T-cell (primary cell): ENCODE measurements around the gene HECW1. TPM values are rescaled to one million over a fixed set of nuclear protein-coding genes. Genes with fewer than 3 reads are reported as not detected.

Source experiments
- ATAC-seq, 4 experiments: fragments of 200-7000 bp in 3 of 4; fragments of 150-1000 bp in 1 of 4; cut with Tn5 transposase; replicated peaks in 1 of 4; 1 replicate in 3 of 4; 2 replicates in 1 of 4; pipeline ENCODE4 v1.10.0; 2021; ENCODE audit warnings: moderate library complexity in 3 of 4, mild to moderate bottlenecking in 2 of 4, moderate number of reproducible peaks in 1 of 4
- CTCF ChIA-PET, 2 donors: fragments of 300-600 bp; sonication (Branson Sonifier 250); formaldehyde crosslinking; loops; one replicate each; lab custom pipeline; 2022; ENCODE audit warnings: antibody characterized with exemption in 2 of 2; lab: Charles Lee
- POLR2A ChIA-PET, 2 donors: fragments of 300-600 bp; sonication (Branson Sonifier 250); formaldehyde crosslinking; loops; one replicate each; lab custom pipeline; 2022; ENCODE audit warnings: antibody characterized with exemption in 2 of 2; lab: Charles Lee
- DNase-seq, 35 experiments: peaks; one replicate each; pipeline versions ENCODE4 v3.0.0 to v3.0.0-alpha.2; 2013 to 2023
- H3K27ac ChIP-seq: one replicate; pipeline ENCODE4 v1.5.1; 2013; ENCODE audit warnings: low read length
- H3K27me3 ChIP-seq, 2 experiments: replicated peaks in 1 of 2; 1 replicate in 1 of 2; 2 replicates in 1 of 2; pipeline versions ENCODE4 v1.6.1 to v1.7.0; 2013; ENCODE audit warnings: low read length in 1 of 2, mixed read lengths in 1 of 2; ENCODE audit not compliant: control insufficient read depth in 2 of 2, insufficient read depth in 2 of 2; ENCODE audit errors: extremely low read depth in 1 of 2
- H3K36me3 ChIP-seq, 2 donors: 1 replicate in 1 of 2; 2 replicates in 1 of 2; pipeline versions ENCODE4 v1.6.1 to v1.7.0; 2013; ENCODE audit warnings: low read length in 1 of 2; ENCODE audit not compliant: control insufficient read depth in 2 of 2, insufficient read depth in 1 of 2; ENCODE audit errors: extremely low read depth in 1 of 2
- H3K4me1 ChIP-seq, 2 experiments: 1 replicate in 1 of 2; 2 replicates in 1 of 2; pipeline versions ENCODE4 v1.6.1 to v1.7.0; 2013; ENCODE audit warnings: low read length in 2 of 2, mixed read lengths in 1 of 2; ENCODE audit not compliant: insufficient read depth in 2 of 2, control insufficient read depth in 1 of 2; ENCODE audit errors: extremely low read depth in 1 of 2
- H3K4me3 ChIP-seq, 2 donors: 1 replicate in 1 of 2; 2 replicates in 1 of 2; pipeline versions ENCODE4 v1.5.1 to v1.7.0; 2013; ENCODE audit warnings: mild to moderate bottlenecking in 2 of 2, low read length in 1 of 2, moderate library complexity in 1 of 2; ENCODE audit not compliant: control insufficient read depth in 1 of 2; ENCODE audit errors: extremely low read depth in 1 of 2
- H3K9me3 ChIP-seq: 2 replicates; pipeline ENCODE4 v1.7.0; 2013
- H3K27ac Mint-ChIP-seq, 2 donors: one replicate each; pipeline ENCODE4 v1.8.0; 2020 to 2021; ENCODE audit warnings: mild to moderate bottlenecking in 2 of 2, mixed read lengths in 2 of 2
- H3K27me3 Mint-ChIP-seq, 2 donors: one replicate each; pipeline ENCODE4 v1.8.0; 2021 to 2022; ENCODE audit warnings: mixed read lengths in 2 of 2
- H3K36me3 Mint-ChIP-seq: one replicate; pipeline ENCODE4 v1.8.0; 2021; ENCODE audit warnings: mixed read lengths
- H3K4me1 Mint-ChIP-seq, 3 donors: one replicate each; pipeline ENCODE4 v1.8.0; 2020 to 2022; ENCODE audit warnings: mixed read lengths in 3 of 3, mild to moderate bottlenecking in 1 of 3
- H3K4me3 Mint-ChIP-seq, 3 donors: one replicate each; pipeline ENCODE4 v1.8.0; 2020 to 2022; ENCODE audit warnings: mild to moderate bottlenecking in 3 of 3, mixed read lengths in 3 of 3, moderate library complexity in 3 of 3
- H3K9me3 Mint-ChIP-seq, 3 donors: one replicate each; pipeline ENCODE4 v1.8.0; 2020 to 2022; ENCODE audit warnings: mixed read lengths in 3 of 3
- WGBS: methylation state at CpG from one replicate; pipeline ENCODE4 v1.1.5; 2013; ENCODE audit warnings: missing lambda C conversion rate; ENCODE audit not compliant: insufficient coverage; 5-methylcytosine and 5-hydroxymethylcytosine counted together
- total RNA-seq, 35 experiments: library from RNA in 6 of 35; stranded (reverse) in 6 of 35; fragments of 120-200 nt in 1 of 35; gene quantifications; one replicate each; pipeline versions ENCODE4 v1.2.1 to v1.2.4 and lab custom pipeline; 2013 to 2026

HECW1 gene
- total RNA-seq, 5 donors from 2014 or later (not counting 1 experiment from before 2014, with no cell fraction given) = not detected

DNA sequence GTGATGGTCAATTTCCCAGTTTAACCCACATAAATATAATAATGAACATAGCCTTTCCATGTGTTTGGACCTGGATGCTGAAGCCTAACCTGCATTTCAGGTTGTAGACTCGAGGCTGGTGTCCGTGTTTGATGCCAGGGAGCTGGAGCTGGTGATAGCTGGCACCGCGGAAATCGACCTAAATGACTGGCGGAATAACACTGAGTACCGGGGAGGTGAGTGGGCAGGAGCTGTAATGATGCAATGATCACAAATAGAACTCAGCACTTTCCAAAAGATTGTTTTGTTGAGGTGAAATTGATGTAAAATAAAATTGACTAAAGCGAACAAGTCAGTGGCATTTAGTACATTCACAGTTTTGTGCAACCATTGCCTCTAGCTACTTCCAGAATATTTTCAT, 439.7 kb downstream of the HECW1 start:
- Histone ChIP-seq H3K27ac (no peak overlapping the region), H3K4me3 (no peak overlapping the region), H3K36me3 (no peaks in the 10 kb centered on the region), H3K27me3 (peaks cover 0 to 15% of the 10 kb centered on the region in 2 experiments), H3K9me3 (no peaks in the 10 kb centered on the region), H3K4me1 (peaks cover 14 to 26% of the 10 kb centered on the region in 2 experiments)
- Mint-ChIP-seq H3K36me3 (peaks cover under 1% of the 10 kb centered on the region), H3K27ac (no peak overlapping the region), H3K4me1 (peaks cover 36 to 43% (median 36%) of the 10 kb centered on the region in 3 donors), H3K27me3 (peaks cover 2 to 4% of the 10 kb centered on the region in 2 donors), H3K4me3 (no peak overlapping the region), H3K9me3 (peaks cover 0 to under 1% (median 0%) of the 10 kb centered on the region in 3 donors)
- WGBS = 83% methylated on average over 5 of the region's 8 CpGs
- ATAC-seq (no peak), DNase-seq (no peak)
- CTCF ChIA-PET = interaction anchor here in 1 of 2 donors (0.6 kb wide), 1 partner anchor 1594 kb away, joined by 3 read pairs; no protein-coding TSS in a partner anchor
- POLR2A ChIA-PET = interaction anchor here in 1 of 2 donors (1.7 kb wide), 1 partner anchor 30 kb away, joined by 5 read pairs; no protein-coding TSS in a partner anchor

DNA sequence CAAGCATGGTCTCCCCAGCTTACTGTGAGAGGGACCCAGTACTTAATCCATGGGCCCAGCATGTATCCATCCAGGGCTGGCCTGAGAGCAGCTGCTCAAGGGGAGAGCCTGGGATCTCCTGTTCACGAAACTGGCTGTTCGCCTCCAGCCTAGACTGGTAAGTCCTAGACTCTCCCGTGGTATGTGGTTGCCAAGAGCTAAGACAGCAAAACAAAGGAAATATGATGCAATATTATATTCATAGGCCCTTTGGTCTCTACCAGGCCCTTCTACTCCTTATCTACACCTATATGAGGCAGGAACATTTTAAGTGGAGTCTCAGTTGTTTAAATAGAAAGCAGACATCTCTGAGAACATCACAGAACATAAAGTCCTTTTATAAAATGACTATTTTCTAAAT, 441.6 kb downstream of the HECW1 start:
- no peak overlapping the region for H3K27ac ChIP-seq
- H3K4me3 ChIP-seq = no peak overlapping the region
- no peaks in the 10 kb centered on the region for H3K9me3 ChIP-seq
- DNase-seq (peak in 4 of 35 experiments; percentile 9 to 34 (median 12)), ATAC-seq (peak; percentile 34 to 91 (median 57))
- H3K27me3 ChIP-seq = peaks cover 0 to 16% of the 10 kb centered on the region in 2 experiments
- Mint-ChIP-seq H3K27me3 (peaks cover 2 to 4% of the 10 kb centered on the region in 2 donors), H3K36me3 (no peaks in the 10 kb centered on the region), H3K4me3 (peak overlapping the region in 2 of 3 donors; percentile 31 to 60), H3K27ac (peak overlapping the region; percentile 69 to 70), H3K9me3 (no peaks in the 10 kb centered on the region), H3K4me1 (peaks cover 36 to 45% (median 36%) of the 10 kb centered on the region in 3 donors)
- H3K4me1 ChIP-seq = peaks cover 14 to 27% of the 10 kb centered on the region in 2 experiments
- ChIA-PET CTCF (interaction anchor here (0.7 to 2.4 kb wide), 2 partner anchors 28 kb away, joined by 3 to 6 read pairs; partner anchors contain the start of gene STK17A (in 2 of the 2)), POLR2A (no interaction called here)
- H3K36me3 ChIP-seq = no peaks in the 10 kb centered on the region
- WGBS = no CpG with 5 or more reads among the region's 3 CpGs

DNA sequence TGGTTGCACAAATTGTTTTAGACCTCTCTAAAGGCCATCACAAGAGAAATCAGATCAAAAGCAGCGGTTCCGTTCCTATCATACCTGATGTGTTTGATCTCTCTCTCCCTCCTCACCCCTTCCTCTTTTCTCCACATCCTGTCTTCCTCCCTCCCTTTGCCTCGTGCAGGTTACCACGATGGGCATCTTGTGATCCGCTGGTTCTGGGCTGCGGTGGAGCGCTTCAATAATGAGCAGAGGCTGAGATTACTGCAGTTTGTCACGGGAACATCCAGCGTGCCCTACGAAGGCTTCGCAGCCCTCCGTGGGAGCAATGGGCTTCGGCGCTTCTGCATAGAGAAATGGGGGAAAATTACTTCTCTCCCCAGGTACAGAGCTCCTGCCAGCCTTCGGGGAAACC, 442.0 kb downstream of the HECW1 start:
- Histone ChIP-seq H3K4me1 (peaks cover 14 to 27% of the 10 kb centered on the region in 2 experiments), H3K27ac (no peak overlapping the region), H3K36me3 (no peaks in the 10 kb centered on the region), H3K9me3 (no peaks in the 10 kb centered on the region), H3K4me3 (peak overlapping the region in 1 of 2 donors; percentile 4), H3K27me3 (peaks cover 0 to 16% of the 10 kb centered on the region in 2 experiments)
- H3K36me3 Mint-ChIP-seq = no peaks in the 10 kb centered on the region
- no peaks in the 10 kb centered on the region for H3K9me3 Mint-ChIP-seq
- peaks cover 36 to 45% (median 36%) of the 10 kb centered on the region in 3 donors for H3K4me1 Mint-ChIP-seq
- H3K27me3 Mint-ChIP-seq = peaks cover 2 to 4% of the 10 kb centered on the region in 2 donors
- POLR2A ChIA-PET = no interaction called here
- DNase-seq = peak in 15 of 35 experiments; percentile 3 to 41 (median 9)
- 23% methylated on average over 8 of the region's 15 CpGs for WGBS
- peak; percentile 39 to 79 (median 73) for ATAC-seq
- peak overlapping the region; percentile 69 to 70 for H3K27ac Mint-ChIP-seq
- H3K4me3 Mint-ChIP-seq = peak overlapping the region in 2 of 3 donors; percentile 31 to 60
- CTCF ChIA-PET = interaction anchor here in 1 of 2 donors (2.4 kb wide), 1 partner anchor 28 kb away, joined by 6 read pairs; the partner anchor contains the start of gene STK17A

DNA sequence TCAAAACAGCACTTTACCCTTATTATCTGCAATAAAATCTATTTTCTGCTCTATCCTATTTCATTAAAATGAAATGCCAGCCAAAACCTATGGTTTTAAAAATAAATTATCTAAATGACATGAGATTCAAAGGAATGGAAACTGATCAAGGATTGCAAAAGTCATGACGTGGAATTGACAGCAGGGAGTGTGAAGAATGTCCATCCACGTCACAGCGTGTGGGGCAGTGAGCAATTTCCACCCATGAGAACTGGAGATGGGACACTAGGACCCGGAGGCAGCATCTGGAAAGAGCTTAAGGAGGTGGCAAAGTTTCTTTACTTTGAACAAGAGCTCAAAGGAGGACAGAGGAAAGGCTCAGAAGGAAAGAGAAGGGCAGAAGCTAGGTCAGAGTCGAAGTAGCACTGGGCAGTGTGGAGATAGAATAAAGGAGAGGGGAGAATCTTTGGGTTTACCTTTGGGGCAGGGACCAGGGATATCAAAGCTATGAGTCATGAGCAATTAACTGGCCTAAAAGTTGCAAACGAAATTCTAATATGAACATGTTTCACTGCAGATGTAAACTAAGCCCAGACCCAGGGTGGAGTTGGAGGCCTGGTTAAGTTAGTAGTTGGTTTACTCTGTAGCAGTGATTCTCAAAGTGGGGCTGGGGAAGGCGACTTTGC, 445.5 kb downstream of the HECW1 start:
- DNase-seq (no peak), ATAC-seq (no peak)
- ChIA-PET CTCF (no interaction called here), POLR2A (no interaction called here)
- Histone ChIP-seq H3K4me3 (no peak overlapping the region), H3K9me3 (no peaks in the 10 kb centered on the region), H3K4me1 (peaks cover 14 to 23% of the 10 kb centered on the region in 2 experiments), H3K27ac (no peak overlapping the region), H3K27me3 (peaks cover 4 to 10% of the 10 kb centered on the region in 2 experiments), H3K36me3 (no peaks in the 10 kb centered on the region)
- H3K27me3 Mint-ChIP-seq = peaks cover 9 to 20% of the 10 kb centered on the region in 2 donors
- no peaks in the 10 kb centered on the region for H3K36me3 Mint-ChIP-seq
- H3K9me3 Mint-ChIP-seq = no peaks in the 10 kb centered on the region
- peaks cover 29 to 37% (median 31%) of the 10 kb centered on the region in 3 donors for H3K4me1 Mint-ChIP-seq
- H3K27ac Mint-ChIP-seq = no peak overlapping the region
- no peak overlapping the region for H3K4me3 Mint-ChIP-seq
- 93% methylated on average over 6 of the region's 7 CpGs for WGBS

DNA sequence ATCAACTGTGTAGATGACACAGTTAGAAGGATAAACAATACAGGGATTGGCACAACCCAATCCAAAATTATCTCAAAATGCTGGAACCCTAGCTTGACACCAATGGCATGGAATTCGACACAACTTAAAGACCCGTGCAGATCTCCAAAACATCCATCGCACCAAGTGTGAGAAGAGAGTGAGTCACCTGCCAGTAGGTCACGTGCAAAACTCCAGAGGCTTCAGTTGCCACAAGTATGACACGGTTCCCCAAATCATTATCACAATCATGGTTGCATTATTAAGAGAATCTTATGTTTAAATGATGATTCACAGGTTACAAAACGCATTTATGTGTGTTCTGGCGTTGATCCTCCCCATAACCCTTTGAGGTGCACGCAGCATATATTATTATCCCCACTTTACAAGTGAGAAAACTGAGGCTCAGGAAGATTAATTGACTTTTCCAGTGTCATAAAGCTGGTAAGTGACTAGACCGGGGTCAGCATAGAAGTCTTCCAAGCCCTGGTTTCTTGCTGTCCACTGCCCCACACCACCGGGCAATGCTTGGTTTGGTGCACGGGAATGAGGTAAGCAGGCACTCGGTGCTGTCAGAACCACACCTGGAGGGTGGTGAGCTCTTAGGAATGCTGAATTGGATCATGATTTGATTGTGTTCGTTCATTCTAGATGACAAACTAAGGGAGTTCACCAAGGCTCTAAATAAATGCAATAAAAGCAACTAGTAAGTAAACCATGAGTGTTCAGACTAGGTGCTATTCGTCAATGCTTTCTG, 446.9 kb downstream of the HECW1 start:
- WGBS = 97% methylated on average over 5 of the region's 14 CpGs
- Histone ChIP-seq H3K4me1 (peaks cover 5 to 10% of the 10 kb centered on the region in 2 experiments), H3K4me3 (no peak overlapping the region), H3K27me3 (peaks cover 4 to 10% of the 10 kb centered on the region in 2 experiments), H3K27ac (no peak overlapping the region), H3K36me3 (no peaks in the 10 kb centered on the region), H3K9me3 (no peaks in the 10 kb centered on the region)
- Mint-ChIP-seq H3K4me1 (peaks cover 17 to 23% (median 17%) of the 10 kb centered on the region in 3 donors), H3K27me3 (peaks cover 15 to 28% of the 10 kb centered on the region in 2 donors), H3K36me3 (no peaks in the 10 kb centered on the region), H3K27ac (no peak overlapping the region), H3K4me3 (no peak overlapping the region), H3K9me3 (no peaks in the 10 kb centered on the region)
- ATAC-seq (no peak), DNase-seq (no peak)
- CTCF ChIA-PET = interaction anchor here in 1 of 2 donors (0.5 kb wide), 1 partner anchor 1398 kb away, joined by 6 read pairs; no protein-coding TSS in a partner anchor
- POLR2A ChIA-PET = no interaction called here

DNA sequence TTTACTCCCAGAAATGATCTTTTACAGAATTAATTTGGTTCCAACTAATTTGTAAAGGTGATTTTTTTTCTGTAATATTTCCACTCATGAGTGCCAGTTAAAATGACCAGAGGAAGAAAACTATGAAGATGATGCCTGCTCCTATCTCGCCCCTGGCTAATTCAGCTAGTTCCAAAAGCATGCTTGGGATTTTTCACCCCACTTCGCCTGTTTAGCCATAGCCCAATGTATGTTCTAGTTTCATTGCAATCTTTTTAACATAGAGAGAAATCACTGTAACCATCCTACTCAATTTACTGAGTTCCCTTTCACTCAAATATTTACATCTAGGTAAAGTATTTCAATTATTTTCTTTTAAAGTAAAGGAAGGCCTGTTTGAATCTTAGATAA, 447.5 kb downstream of the HECW1 start:
- peaks cover 4 to 6% of the 10 kb centered on the region in 2 experiments for H3K4me1 ChIP-seq
- 83% methylated on average over 1 of the region's 2 CpGs for WGBS
- H3K4me3 ChIP-seq = no peak overlapping the region
- no peak overlapping the region for H3K27ac ChIP-seq
- ATAC-seq = no peak
- Mint-ChIP-seq H3K27me3 (peaks cover 16 to 30% of the 10 kb centered on the region in 2 donors), H3K9me3 (no peaks in the 10 kb centered on the region), H3K4me1 (peaks cover 11 to 17% (median 11%) of the 10 kb centered on the region in 3 donors), H3K36me3 (no peaks in the 10 kb centered on the region), H3K4me3 (no peak overlapping the region), H3K27ac (no peak overlapping the region)
- CTCF ChIA-PET = no interaction called here
- POLR2A ChIA-PET = no interaction called here
- no peaks in the 10 kb centered on the region for H3K9me3 ChIP-seq
- H3K27me3 ChIP-seq = peaks cover 4 to 10% of the 10 kb centered on the region in 2 experiments
- DNase-seq = no peak
- no peaks in the 10 kb centered on the region for H3K36me3 ChIP-seq
